SW480 (cell line): ENCODE data around the gene SLC31A2.
A peak's percentile ranks its signal among the peaks of the same experiment; 100 is the strongest.

Source experiments
- DNase-seq: peaks from one replicate; pipeline ENCODE4 v3.0.0-alpha.2; 2016; ENCODE audit warnings: low spot score

The SLC31A2 gene

DNA sequence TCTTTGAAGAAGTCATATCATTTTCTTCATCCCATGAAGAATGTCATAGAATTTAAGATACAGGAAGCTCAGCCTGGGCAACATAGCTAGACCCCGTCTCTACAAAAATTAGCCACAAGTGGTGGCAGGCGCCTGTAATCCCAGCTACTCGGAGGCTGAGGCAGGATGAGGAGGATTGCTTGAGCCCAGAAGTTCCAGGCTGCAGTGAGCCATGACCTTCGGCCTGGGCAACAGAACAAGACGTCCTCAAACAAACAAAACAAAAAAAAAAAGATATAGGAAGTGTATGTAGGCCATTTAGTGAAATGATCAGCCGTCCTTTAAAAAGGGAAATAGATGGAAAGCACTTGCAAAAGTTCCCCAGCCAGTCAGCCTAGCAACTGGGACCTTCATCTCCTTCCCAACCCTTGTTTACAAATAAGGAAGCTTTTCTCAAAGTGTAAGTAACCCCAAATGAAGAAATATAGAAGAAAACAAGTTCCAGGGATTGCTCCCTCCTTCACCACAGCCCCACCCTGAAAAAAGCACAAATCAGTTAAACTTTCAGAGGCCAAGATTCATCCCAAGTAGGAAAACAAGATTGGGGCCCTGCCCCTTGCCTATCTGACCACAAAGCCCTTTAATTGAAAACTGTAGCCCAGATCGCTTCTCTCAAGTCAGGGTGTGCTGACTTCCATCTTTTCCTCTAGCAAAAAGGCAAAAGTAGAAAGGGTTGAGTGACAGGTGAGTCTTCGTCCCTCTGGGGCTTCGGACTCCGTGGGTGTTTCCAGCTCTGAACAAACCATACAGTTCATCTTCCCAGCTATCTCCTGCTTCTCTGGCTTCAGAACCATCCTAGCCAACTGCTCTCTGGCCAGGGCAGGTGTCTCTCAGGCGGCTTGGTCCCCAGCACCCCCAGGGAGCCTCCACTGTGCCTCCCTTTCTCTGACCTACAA, 1.2 kb downstream of the SLC31A2 start:
- DNase-seq = no peak

- no peak for DNase-seq
Measured at GRCh38 chr9:113152699-113153098, 1.9 kb downstream of the SLC31A2 start.

- DNase-seq = no peak
Measured at GRCh38 chr9:113153599-113153998, 2.8 kb downstream of the SLC31A2 start.

- DNase-seq = peak; percentile 56
Measured at GRCh38 chr9:113154471-113154870, 3.7 kb downstream of the SLC31A2 start.

- no peak for DNase-seq
Measured at GRCh38 chr9:113154946-113155345, 4.1 kb downstream of the SLC31A2 start.

GRCh38 chr9:113155911-113156588, 5.2 kb downstream of the SLC31A2 start:
- DNase-seq = no peak

DNA sequence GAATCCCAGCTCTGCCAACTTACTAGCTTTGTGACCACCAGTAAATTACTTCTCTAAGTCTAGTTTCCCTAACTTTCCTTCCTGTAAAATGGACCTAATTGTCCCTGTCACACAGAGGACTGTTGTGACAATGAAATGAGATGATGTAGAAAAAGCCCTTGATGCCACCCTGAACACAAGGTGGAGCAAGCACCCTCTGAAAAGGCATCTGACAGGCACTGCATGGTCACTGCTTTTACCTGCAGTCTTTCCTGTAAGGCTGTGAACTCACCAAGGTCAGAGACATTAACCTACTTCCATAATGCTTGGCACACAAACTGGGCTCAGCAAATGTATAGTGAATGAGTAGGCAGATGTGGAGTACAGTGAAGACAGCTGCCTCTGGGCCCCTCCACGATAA, 6.1 kb downstream of the SLC31A2 start:
- no peak for DNase-seq

DNA sequence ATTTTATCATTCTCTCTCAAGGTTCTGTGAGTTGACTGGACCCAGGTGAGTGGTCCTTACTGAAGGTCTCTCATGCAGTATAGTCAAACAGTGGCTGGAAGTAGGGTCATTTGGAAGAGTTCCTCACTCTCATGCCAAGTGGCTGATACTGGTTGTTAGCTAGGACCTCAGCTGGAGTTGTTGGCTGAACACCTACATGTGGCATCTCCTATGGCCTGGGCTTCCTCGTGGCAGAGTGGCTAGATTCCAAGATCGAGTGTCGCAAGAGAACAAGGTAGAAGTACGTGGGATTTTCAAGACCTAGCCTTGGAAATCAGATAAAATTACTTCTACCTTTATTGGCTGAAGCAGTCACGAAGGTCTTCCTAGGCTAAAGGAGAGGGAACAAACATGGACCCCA, 7.6 kb downstream of the SLC31A2 start:
- DNase-seq = no peak

- no peak for DNase-seq
Measured at GRCh38 chr9:113160571-113160970, 9.8 kb downstream of the SLC31A2 start.

DNA sequence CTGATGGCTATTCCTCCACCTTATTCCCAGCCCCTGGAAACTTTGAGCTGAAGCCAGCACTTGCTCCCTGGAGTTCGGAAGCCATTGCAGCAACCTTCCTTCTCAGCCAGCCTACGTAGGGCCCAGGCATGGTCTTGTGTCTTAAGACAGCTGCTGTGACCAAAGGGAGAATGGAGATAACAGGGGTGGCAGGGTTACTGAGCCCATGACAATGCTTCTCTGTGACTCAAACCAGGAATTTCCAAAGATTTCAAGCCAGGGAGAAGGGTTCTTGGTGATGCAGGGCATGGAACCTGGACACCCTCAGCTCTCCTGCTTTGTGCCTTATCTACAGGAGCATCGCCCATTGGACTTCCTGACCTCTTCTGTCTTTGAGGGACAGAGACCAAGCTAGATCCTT, 12.2 kb downstream of the SLC31A2 start:
- DNase-seq = no peak

DNA sequence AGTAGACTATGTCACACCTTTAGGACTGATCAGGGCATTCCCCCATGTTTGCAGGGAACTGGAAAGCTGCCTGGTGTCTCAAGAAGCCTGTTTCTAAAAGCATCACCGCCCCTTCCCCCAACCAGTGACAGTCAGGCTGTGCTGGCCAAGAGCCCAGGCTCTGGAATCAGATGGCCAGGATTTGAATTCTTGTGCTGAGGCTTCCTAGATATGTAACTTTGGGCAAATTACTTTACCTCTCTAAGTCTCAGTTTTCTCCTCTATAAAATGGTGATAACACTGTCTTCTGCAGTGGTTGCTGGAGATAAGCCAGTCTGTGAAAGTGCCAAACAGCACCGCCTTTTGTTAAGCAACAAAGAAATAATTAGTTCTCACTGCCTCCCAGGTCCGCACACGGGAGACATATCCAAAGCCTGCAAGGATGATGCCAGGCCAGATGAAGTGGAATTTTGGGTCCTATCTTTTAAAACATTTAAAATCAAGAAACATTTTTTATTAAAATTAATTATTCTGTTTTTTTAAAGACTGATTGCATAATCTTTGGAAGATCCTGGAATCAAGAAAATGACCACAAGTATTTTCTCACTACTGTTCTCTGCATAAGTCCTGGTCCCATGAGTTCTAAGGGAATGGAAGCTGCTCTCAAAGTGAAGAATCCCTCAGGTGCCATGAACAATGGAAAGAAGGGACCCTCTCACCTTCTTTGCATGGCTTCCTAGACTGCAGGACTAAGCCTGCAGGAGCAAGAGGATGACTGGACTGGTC, 13.9 kb downstream of the SLC31A2 start:
- no peak for DNase-seq

GRCh38 chr9:113166039-113166438, 15.2 kb downstream of the SLC31A2 start:
- no peak for DNase-seq

GRCh38 chr9:113168809-113169208, 18.0 kb downstream of the SLC31A2 start:
- DNase-seq = no peak

DNA sequence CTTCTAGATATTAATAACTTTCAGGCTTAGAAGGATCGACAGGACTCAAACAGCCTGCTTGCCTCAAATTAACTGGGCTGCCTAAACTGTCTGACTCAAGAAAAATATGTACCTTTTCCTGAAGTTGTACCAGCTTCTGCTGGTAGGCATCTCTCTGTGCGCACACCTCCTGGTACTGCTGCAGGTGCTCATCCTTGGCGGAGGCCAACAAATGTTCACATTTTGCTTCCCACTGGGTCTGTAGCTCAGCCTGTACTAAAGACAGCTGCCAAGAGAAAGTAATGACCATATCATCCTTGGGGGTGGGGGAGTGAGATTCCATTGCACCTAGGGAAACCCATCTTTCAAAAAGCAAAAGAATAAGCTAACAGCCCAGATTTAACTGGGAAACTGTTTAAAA, 22.5 kb downstream of the SLC31A2 start:
- DNase-seq = no peak

DNA sequence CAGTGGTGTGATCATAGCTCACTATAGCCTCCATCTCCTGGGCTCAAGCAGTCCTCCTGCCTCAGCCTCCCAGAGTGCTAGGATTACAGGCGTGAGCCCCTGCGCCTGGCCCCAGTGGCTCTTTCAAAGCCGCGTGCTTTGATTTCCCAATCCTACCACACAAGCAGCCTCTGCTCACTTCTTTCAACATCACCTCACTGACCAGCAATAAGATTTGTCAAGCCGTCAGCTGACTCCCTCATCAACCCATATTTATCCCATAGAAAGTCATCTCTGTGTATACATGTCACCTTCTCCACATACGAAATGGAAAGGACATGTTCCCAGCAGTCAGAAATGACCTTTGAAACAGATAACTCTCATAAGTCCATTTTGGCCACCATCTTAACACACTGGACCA, 26.0 kb downstream of the SLC31A2 start:
- no peak for DNase-seq

- DNase-seq = no peak
Measured at GRCh38 chr9:113177251-113177650, 26.4 kb downstream of the SLC31A2 start.

- DNase-seq = no peak
Measured at GRCh38 chr9:113178087-113178486, 27.3 kb downstream of the SLC31A2 start.

DNA sequence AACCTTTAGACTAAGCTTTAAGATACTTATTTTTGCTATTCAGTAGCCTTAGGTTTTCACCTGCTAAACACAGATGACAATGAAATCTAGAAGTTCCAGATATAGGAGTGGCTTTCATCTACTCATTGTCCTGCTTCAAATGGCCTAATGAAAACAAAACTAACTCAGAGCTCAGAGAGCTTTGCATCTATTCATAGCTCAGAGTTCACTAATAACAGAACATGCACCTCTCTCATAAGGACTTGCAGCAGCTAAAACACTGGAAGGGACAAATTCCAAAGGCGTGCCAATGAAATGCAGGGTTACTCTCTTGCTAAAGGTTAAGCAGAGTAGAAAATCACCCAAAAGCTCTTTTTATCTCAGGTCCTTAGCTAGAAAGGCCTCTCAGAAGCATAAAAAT, 29.0 kb downstream of the SLC31A2 start:
- no peak for DNase-seq

GRCh38 chr9:113181165-113181564, 30.4 kb downstream of the SLC31A2 start:
- DNase-seq = no peak

DNA sequence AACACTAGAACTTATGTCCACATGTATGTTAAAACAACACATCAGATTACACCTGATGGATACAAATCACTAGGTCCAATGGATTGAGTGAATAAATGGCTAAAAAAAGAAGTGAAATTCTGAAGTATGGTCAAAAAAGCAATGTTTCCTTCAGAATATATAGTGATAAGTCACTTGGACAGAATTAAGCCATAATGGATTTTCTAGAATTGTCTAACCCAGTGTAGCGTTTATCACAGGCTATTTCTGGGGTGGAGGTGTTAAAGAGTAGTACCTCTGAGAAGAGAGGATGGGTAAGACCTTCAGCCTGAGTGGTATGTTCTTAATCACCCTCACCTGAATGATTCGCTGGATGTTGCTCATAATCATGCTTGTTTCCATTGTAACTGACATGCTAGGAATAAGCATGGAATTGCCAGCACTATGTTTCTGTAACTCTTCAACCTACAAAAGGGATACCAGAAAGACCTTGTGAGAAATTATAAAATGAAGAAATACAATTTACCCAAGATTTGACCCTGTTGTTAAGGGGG, 33.2 kb downstream of the SLC31A2 start:
- DNase-seq = no peak

GRCh38 chr9:113184539-113184938, 33.7 kb downstream of the SLC31A2 start:
- no peak for DNase-seq

GRCh38 chr9:113185271-113185670, 34.5 kb downstream of the SLC31A2 start:
- no peak for DNase-seq
